ENCODE measurements around the gene VPS39.

The VPS39 gene

GRCh38 chr15:42136513-42136912 is 71.6 kb downstream of the VPS39 start:
- TF ChIP-seq FOXP2 (optimal IDR thresholded peaks at IDR 0.05; ENCODE audit: borderline replicate concordance, extremely low read depth, extremely low read length, insufficient read depth) (no peak), TAF1 (IDR thresholded peaks at IDR 0.05; ENCODE audit: borderline replicate concordance, insufficient read depth, low read length) (no peak), POLR2AphosphoS5 (IDR thresholded peaks at IDR 0.05; ENCODE audit: low read depth, low read length) (no peak)
- TF ChIP-seq, protein P1, sequence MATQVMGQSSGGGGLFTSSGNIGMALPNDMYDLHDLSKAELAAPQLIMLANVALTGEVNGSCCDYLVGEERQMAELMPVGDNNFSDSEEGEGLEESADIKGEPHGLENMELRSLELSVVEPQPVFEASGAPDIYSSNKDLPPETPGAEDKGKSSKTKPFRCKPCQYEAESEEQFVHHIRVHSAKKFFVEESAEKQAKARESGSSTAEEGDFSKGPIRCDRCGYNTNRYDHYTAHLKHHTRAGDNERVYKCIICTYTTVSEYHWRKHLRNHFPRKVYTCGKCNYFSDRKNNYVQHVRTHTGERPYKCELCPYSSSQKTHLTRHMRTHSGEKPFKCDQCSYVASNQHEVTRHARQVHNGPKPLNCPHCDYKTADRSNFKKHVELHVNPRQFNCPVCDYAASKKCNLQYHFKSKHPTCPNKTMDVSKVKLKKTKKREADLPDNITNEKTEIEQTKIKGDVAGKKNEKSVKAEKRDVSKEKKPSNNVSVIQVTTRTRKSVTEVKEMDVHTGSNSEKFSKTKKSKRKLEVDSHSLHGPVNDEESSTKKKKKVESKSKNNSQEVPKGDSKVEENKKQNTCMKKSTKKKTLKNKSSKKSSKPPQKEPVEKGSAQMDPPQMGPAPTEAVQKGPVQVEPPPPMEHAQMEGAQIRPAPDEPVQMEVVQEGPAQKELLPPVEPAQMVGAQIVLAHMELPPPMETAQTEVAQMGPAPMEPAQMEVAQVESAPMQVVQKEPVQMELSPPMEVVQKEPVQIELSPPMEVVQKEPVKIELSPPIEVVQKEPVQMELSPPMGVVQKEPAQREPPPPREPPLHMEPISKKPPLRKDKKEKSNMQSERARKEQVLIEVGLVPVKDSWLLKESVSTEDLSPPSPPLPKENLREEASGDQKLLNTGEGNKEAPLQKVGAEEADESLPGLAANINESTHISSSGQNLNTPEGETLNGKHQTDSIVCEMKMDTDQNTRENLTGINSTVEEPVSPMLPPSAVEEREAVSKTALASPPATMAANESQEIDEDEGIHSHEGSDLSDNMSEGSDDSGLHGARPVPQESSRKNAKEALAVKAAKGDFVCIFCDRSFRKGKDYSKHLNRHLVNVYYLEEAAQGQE (IDR thresholded peaks at IDR 0.05; ENCODE audit: insufficient read depth in 1 of 2, low read depth in 2 of 2, low read length in 2 of 2), result no peak

DNA sequence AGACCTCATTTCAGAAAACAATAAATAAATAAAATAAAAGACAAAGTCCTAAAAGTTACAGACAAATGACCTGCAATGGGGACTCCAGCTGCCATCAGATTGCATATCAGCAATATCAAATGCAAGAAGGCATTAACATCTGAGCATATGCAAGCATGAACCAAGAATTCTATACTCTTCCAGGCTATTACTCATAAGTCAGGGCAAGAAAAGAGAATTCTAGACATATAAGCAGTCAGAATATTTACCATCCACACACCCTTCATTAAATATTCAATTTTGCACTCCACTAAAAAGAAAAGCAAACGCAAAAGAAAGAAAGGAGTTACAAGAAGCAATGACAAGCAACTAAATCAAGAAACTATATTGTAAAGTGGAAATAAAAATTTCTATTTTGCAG is 72.8 kb downstream of the VPS39 start:
- TF ChIP-seq, protein P1 (IDR thresholded peaks at IDR 0.05; ENCODE audit: insufficient read depth in 1 of 2, low read depth in 2 of 2, low read length in 2 of 2), result no peak
- TF ChIP-seq POLR2AphosphoS5 (IDR thresholded peaks at IDR 0.05; ENCODE audit: low read depth, low read length) (no peak), TAF1 (IDR thresholded peaks at IDR 0.05; ENCODE audit: borderline replicate concordance, insufficient read depth, low read length) (no peak), FOXP2 (optimal IDR thresholded peaks at IDR 0.05; ENCODE audit: borderline replicate concordance, extremely low read depth, extremely low read length, insufficient read depth) (no peak), SIN3A (IDR thresholded peaks at IDR 0.05; ENCODE audit: borderline replicate concordance, insufficient read depth, low read length) (no peak)

- TF ChIP-seq, protein P1 (IDR thresholded peaks at IDR 0.05; ENCODE audit: insufficient read depth in 1 of 2, low read depth in 2 of 2, low read length in 2 of 2), result no peak
- TF ChIP-seq TAF1 (IDR thresholded peaks at IDR 0.05; ENCODE audit: borderline replicate concordance, insufficient read depth, low read length) (no peak), FOXP2 (optimal IDR thresholded peaks at IDR 0.05; ENCODE audit: borderline replicate concordance, extremely low read depth, extremely low read length, insufficient read depth) (no peak), SIN3A (IDR thresholded peaks at IDR 0.05; ENCODE audit: borderline replicate concordance, insufficient read depth, low read length) (no peak), POLR2AphosphoS5 (IDR thresholded peaks at IDR 0.05; ENCODE audit: low read depth, low read length) (no peak)
These were observed 73.4 kb downstream of the VPS39 start for GRCh38 chr15:42134617-42135245.

DNA sequence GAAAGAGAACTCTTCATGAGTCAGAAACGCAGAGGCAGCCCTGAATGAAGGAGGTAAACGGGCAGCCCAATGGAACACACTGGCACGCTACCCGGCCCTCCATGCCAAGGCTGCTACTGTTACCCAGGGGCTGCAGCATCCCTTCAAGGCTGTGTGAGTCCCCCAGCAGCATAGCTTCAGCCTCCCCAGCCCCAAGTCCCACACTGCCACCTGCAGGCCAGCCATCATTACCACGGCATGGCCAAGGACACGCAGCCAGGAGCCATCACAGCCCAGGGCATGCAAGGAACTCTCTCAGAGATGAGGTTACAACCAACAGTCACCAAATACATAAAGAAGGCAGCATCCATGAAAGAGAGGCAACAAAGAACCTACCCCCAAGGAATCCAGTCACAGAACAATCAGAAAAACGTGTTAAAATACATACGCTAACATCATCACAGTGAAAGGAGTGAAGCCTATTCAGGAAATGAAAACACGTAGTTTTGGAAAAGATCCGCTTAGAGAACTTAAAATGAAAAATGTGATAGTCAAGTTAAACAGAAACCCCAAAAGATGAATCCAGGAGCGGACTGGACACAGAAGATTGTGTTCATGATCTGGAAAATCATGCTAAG is 74.1 kb downstream of the VPS39 start:
- TF ChIP-seq SIN3A (IDR thresholded peaks at IDR 0.05; ENCODE audit: borderline replicate concordance, insufficient read depth, low read length) (no peak), TAF1 (IDR thresholded peaks at IDR 0.05; ENCODE audit: borderline replicate concordance, insufficient read depth, low read length) (no peak), POLR2AphosphoS5 (IDR thresholded peaks at IDR 0.05; ENCODE audit: low read depth, low read length) (no peak), FOXP2 (optimal IDR thresholded peaks at IDR 0.05; ENCODE audit: borderline replicate concordance, extremely low read depth, extremely low read length, insufficient read depth) (no peak)
- TF ChIP-seq, protein P1 (IDR thresholded peaks at IDR 0.05; ENCODE audit: insufficient read depth in 1 of 2, low read depth in 2 of 2, low read length in 2 of 2), result no peak
